Activated CD8-positive, alpha-beta T cell treated with anti-CD3 and anti-CD28 coated beads for 36 hours (primary cell): Measurements from ENCODE around the gene EFCAB7. TPM values are rescaled to one million over a fixed set of nuclear protein-coding genes. Genes with fewer than 3 reads are reported as not detected.

Experiments
- ATAC-seq: fragments of 200-7000 bp; cut with Tn5 transposase; one replicate; pipeline ENCODE4 v1.10.0; 2021; ENCODE audit warnings: mild to moderate bottlenecking, moderate library complexity
- CTCF ChIA-PET: fragments of 350-600 bp; sonication (Branson Sonifier 250); formaldehyde crosslinking; loops from one replicate; lab custom pipeline; 2021; ENCODE audit warnings: antibody characterized with exemption; lab: Charles Lee
- POLR2A ChIA-PET: fragments of 350-600 bp; sonication (Branson Sonifier 250); formaldehyde crosslinking; loops from one replicate; lab custom pipeline; 2021; ENCODE audit warnings: antibody characterized with exemption; lab: Charles Lee
- DNase-seq: peaks from one replicate; pipeline ENCODE4 v3.0.0-alpha.2; 2020
- H3K27ac Mint-ChIP-seq: one replicate; pipeline ENCODE4 v1.8.0; 2021; ENCODE audit warnings: mild to moderate bottlenecking, mixed read lengths
- H3K27me3 Mint-ChIP-seq: one replicate; pipeline ENCODE4 v1.8.0; 2021; ENCODE audit warnings: mixed read lengths
- H3K36me3 Mint-ChIP-seq: one replicate; pipeline ENCODE4 v1.8.0; 2021; ENCODE audit warnings: low read depth, mixed read lengths
- H3K4me1 Mint-ChIP-seq: one replicate; pipeline ENCODE4 v1.8.0; 2021; ENCODE audit warnings: low read depth, mixed read lengths
- H3K4me3 Mint-ChIP-seq: one replicate; pipeline ENCODE4 v1.8.0; 2021; ENCODE audit warnings: mild to moderate bottlenecking, moderate library complexity, mixed read lengths
- H3K9me3 Mint-ChIP-seq: one replicate; pipeline ENCODE4 v1.8.0; 2021; ENCODE audit warnings: mixed read lengths
- intact Hi-C: fragments of 100-400 bp; cut with micrococcal nuclease; formaldehyde crosslinking; loops from one replicate; pipeline ENCODE4 v1.10.0; 2022
- total RNA-seq, 2 experiments: library from RNA; stranded (reverse); gene quantifications; one replicate each; pipeline ENCODE4 v1.2.3, GENCODE V29; 2021
- TF ChIP-seq, protein P1 (sequence below): fragments of 200-600 bp; IDR thresholded peaks from one replicate; pipeline ENCODE4 v1.8.0; 2022; ENCODE audit warnings: antibody characterized with exemption, mild to moderate bottlenecking

EFCAB7 gene
- total RNA-seq, 2 experiments from 2014 or later = 6.1 to 6.8 TPM

DNA sequence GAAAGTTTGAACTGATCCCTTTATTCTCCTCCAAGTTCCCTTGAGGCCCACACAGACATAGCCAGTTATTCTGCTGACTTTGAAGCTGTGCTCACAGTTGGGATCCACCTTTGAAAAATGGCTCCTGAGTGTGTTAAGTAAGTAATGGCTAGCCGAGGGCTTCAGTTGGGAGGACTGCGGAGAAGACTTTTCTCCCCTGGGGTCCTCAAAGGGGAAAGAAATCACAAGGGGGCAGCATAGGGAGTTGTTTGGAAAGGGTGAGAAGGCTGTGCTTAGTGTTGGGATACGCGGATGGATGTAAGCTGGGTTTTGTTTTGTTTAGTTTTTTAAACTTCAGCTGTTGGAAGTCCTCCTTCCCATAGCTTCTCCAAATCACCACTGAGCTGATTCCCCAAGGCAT lies 78.1 kb downstream of the EFCAB7 start:
- intact Hi-C loops = no loop called here
- H3K27ac Mint-ChIP-seq = no peak overlapping the region
- H3K36me3 Mint-ChIP-seq = peaks cover 11% of the 10 kb centered on the region
- H3K9me3 Mint-ChIP-seq = no peaks in the 10 kb centered on the region
- no peak overlapping the region for H3K4me3 Mint-ChIP-seq
- ATAC-seq (no peak), DNase-seq (no peak)
- ChIA-PET CTCF (interaction anchor here (0.9 to 1.6 kb wide), 2 partner anchors 15 to 26 kb away, joined by 3 to 4 read pairs; no protein-coding TSS in a partner anchor), POLR2A (no interaction called here)
- TF ChIP-seq, protein P1, sequence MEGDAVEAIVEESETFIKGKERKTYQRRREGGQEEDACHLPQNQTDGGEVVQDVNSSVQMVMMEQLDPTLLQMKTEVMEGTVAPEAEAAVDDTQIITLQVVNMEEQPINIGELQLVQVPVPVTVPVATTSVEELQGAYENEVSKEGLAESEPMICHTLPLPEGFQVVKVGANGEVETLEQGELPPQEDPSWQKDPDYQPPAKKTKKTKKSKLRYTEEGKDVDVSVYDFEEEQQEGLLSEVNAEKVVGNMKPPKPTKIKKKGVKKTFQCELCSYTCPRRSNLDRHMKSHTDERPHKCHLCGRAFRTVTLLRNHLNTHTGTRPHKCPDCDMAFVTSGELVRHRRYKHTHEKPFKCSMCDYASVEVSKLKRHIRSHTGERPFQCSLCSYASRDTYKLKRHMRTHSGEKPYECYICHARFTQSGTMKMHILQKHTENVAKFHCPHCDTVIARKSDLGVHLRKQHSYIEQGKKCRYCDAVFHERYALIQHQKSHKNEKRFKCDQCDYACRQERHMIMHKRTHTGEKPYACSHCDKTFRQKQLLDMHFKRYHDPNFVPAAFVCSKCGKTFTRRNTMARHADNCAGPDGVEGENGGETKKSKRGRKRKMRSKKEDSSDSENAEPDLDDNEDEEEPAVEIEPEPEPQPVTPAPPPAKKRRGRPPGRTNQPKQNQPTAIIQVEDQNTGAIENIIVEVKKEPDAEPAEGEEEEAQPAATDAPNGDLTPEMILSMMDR = no peak
- no peaks in the 10 kb centered on the region for H3K27me3 Mint-ChIP-seq
- peaks cover 2% of the 10 kb centered on the region for H3K4me1 Mint-ChIP-seq

DNA sequence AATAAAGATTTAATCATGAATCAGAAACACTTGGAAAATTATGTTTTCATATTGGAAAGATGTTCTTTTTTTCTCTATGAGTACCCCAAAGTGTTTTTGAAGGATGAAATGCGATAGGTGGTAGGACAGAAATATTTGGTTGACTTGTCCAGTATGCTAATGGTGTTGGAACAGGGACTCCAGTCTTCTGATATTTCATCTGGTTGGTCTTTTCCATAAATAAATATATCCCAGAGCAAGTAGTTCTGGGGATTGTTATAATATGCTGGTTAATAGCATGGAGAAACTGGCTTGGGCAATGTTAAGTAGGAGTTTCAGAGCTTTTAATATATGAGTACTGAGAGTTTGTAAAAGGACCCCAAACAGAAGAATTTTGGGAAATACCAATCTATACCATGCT lies 78.6 kb downstream of the EFCAB7 start:
- CTCF ChIA-PET = interaction anchor here (0.9 to 1.6 kb wide), 2 partner anchors 14 to 26 kb away, joined by 3 to 4 read pairs; no protein-coding TSS in a partner anchor
- TF ChIP-seq, protein P1 = no peak
- intact Hi-C loops = no loop called here
- peaks cover 7% of the 10 kb centered on the region for H3K36me3 Mint-ChIP-seq
- H3K9me3 Mint-ChIP-seq = no peaks in the 10 kb centered on the region
- DNase-seq (no peak), ATAC-seq (no peak)
- POLR2A ChIA-PET = no interaction called here
- H3K27ac Mint-ChIP-seq = no peak overlapping the region
- H3K4me1 Mint-ChIP-seq = peaks cover under 1% of the 10 kb centered on the region
- H3K4me3 Mint-ChIP-seq = no peak overlapping the region
- H3K27me3 Mint-ChIP-seq = no peaks in the 10 kb centered on the region

DNA sequence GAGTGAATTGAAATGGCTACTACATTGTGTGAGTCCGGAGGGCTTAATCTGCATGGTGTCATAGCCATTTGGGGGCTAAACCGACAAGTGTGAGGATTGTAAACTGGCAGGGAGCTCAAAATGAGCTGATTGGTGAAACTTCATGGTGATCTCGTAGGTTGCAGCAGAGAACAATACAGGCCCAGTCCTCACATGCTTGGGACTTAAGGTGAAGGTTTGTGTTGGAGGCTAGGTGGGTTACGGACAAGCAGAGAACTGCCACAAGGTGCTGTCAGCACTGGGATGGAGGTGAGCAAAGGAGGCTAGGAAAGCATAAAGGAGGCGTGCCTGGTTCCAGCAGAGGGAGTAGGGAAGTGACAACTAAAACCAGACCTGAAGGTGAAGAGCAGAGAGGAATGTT lies 79.3 kb downstream of the EFCAB7 start:
- intact Hi-C loops = no loop called here

DNA sequence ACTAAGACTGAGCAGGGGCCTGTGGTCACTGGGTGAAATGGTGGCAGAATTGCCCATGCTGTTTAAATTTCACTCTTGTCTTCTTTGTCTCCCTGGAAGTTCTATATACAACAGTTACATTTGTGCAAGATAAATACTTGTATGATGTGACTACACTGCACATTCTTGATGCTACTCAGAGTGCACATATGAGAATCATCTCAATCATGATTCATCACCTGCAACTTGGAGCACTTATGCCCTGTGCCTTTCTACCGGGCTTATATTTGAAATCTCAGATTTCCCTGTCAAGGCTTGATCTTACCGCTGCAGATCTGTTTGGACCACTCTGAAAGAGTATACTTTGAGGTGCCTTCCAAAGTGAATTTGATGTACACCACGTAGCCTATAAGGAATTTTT lies 80.5 kb downstream of the EFCAB7 start:
- no peaks in the 10 kb centered on the region for H3K4me1 Mint-ChIP-seq
- ATAC-seq (no peak), DNase-seq (no peak)
- peaks cover 3% of the 10 kb centered on the region for H3K36me3 Mint-ChIP-seq
- H3K27me3 Mint-ChIP-seq = no peaks in the 10 kb centered on the region
- POLR2A ChIA-PET = no interaction called here
- intact Hi-C loops = no loop called here
- CTCF ChIA-PET = no interaction called here
- H3K9me3 Mint-ChIP-seq = no peaks in the 10 kb centered on the region
- no peak overlapping the region for H3K4me3 Mint-ChIP-seq
- TF ChIP-seq, protein P1 = no peak
- H3K27ac Mint-ChIP-seq = no peak overlapping the region

More for the DNA sequence above, 79.3 kb downstream of the EFCAB7 start:
- Mint-ChIP-seq H3K4me1 (no peaks in the 10 kb centered on the region), H3K36me3 (peaks cover 4% of the 10 kb centered on the region), H3K4me3 (no peak overlapping the region), H3K27me3 (no peaks in the 10 kb centered on the region), H3K27ac (no peak overlapping the region), H3K9me3 (no peaks in the 10 kb centered on the region)
- POLR2A ChIA-PET = no interaction called here
- TF ChIP-seq, protein P1 = no peak
- DNase-seq (no peak), ATAC-seq (no peak)
- CTCF ChIA-PET = interaction anchor here (1.0 kb wide), 1 partner anchor 89 kb away, joined by 3 read pairs; no protein-coding TSS in a partner anchor

DNA sequence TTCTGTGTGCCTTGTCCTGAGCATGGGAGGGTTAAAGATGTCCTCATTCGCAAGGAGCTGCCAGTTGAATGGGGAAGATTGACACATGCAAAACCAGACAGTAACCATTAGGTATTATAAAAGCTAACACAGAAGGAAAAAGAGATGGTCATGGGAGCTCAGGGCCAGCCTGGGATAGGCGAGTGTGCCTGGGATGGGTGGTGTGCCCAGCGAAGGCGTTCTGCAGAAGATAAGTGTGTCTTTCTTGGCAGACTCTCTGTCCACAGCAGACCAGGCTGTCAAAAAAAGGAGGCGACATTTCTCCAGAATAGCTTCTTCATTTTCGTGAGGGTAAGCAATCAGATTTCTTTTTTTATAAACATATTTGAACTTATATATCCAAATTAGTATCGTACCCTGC lies 84.0 kb downstream of the EFCAB7 start:
- CTCF ChIA-PET = interaction anchor here (1.2 kb wide), 1 partner anchor 206 kb away, joined by 3 read pairs; no protein-coding TSS in a partner anchor
- Mint-ChIP-seq H3K4me1 (peaks cover 6% of the 10 kb centered on the region), H3K9me3 (no peaks in the 10 kb centered on the region), H3K27me3 (no peaks in the 10 kb centered on the region), H3K27ac (no peak overlapping the region), H3K36me3 (no peaks in the 10 kb centered on the region), H3K4me3 (no peak overlapping the region)
- POLR2A ChIA-PET = no interaction called here
- intact Hi-C loops = no loop called here
- ATAC-seq (no peak), DNase-seq (no peak)
- TF ChIP-seq, protein P1 = no peak
